Measurements from ENCODE around the gene RIPK3. TPM values are rescaled to one million over a fixed set of nuclear protein-coding genes. Genes with fewer than 3 reads are reported as not detected.
A peak's percentile ranks its signal among the peaks of the same experiment; 100 is the strongest.

The RIPK3 gene
- total RNA-seq, 2 experiments from 2014 or later, result 5.9 to 6.5 TPM

GRCh38 chr14:24313913-24314312 is 25.9 kb downstream of the RIPK3 start:
- H3K27me3 Mint-ChIP-seq, result no peaks in the 10 kb centered on the region
- H3K27ac Mint-ChIP-seq, result peak overlapping the region; percentile 13
- peaks cover 16% of the 10 kb centered on the region for H3K36me3 Mint-ChIP-seq (ENCODE audit: low read depth)
- intact Hi-C loops (cut with micrococcal nuclease), result no loop called here
- DNase-seq (no peak), ATAC-seq (no peak)
- H3K4me1 Mint-ChIP-seq (ENCODE audit: low read depth), result peaks cover 60% of the 10 kb centered on the region
- H3K9me3 Mint-ChIP-seq, result no peaks in the 10 kb centered on the region
- no peak for TF ChIP-seq CTCF (IDR thresholded peaks at IDR 0.05)
- ChIA-PET POLR2A (interaction anchor here (0.7 to 2.2 kb wide), 3 partner anchors 11 to 127 kb away, joined by 3 to 9 read pairs (median 4); partner anchors contain the start of gene TINF2), CTCF (interaction anchor here (0.8 to 28.2 kb wide), 6 partner anchors 14 to 122 kb away, joined by 3 to 873 read pairs (median 19); partner anchors contain the start of genes ADCY4, DHRS1, GMPR2 and KHNYN)
- H3K4me3 Mint-ChIP-seq, result no peak overlapping the region

GRCh38 chr14:24312736-24313507 is 26.9 kb downstream of the RIPK3 start:
- H3K36me3 Mint-ChIP-seq (ENCODE audit: low read depth), result peaks cover 22% of the 10 kb centered on the region
- H3K4me1 Mint-ChIP-seq (ENCODE audit: low read depth), result peaks cover 67% of the 10 kb centered on the region
- peak overlapping the region; percentile 63 for H3K27ac Mint-ChIP-seq
- H3K4me3 Mint-ChIP-seq, result peak overlapping the region; percentile 58
- TF ChIP-seq CTCF (IDR thresholded peaks at IDR 0.05), result no peak
- DNase-seq (peak; percentile 48), ATAC-seq (no peak)
- H3K27me3 Mint-ChIP-seq, result no peaks in the 10 kb centered on the region
- ChIA-PET POLR2A (interaction anchor here (1.9 to 5.3 kb wide), 3 partner anchors 12 to 70 kb away, joined by 4 to 54 read pairs (median 9); partner anchors contain the start of genes DHRS1, NOP9 and TINF2), CTCF (interaction anchor here (1.2 to 28.2 kb wide), 5 partner anchors 13 to 118 kb away, joined by 3 to 873 read pairs (median 34); partner anchors contain the start of genes ADCY4, DHRS1, GMPR2 and KHNYN)
- no peaks in the 10 kb centered on the region for H3K9me3 Mint-ChIP-seq
- intact Hi-C loops (cut with micrococcal nuclease), result no loop called here

GRCh38 chr14:24311837-24312615 is 27.8 kb downstream of the RIPK3 start:
- Mint-ChIP-seq H3K4me1 (ENCODE audit: low read depth) (peaks cover 66% of the 10 kb centered on the region), H3K27ac (peak overlapping the region; percentile 81), H3K36me3 (ENCODE audit: low read depth) (peaks cover 27% of the 10 kb centered on the region), H3K9me3 (no peaks in the 10 kb centered on the region), H3K4me3 (peak overlapping the region; percentile 58), H3K27me3 (no peaks in the 10 kb centered on the region)
- intact Hi-C loops (cut with micrococcal nuclease), result no loop called here
- ATAC-seq (no peak), DNase-seq (no peak)
- TF ChIP-seq CTCF (IDR thresholded peaks at IDR 0.05), result no peak
- ChIA-PET POLR2A (interaction anchor here (1.0 to 5.3 kb wide), 12 partner anchors 12 to 130 kb away, joined by 3 to 54 read pairs (median 4); partner anchors contain the start of genes CBLN3, CHMP4A, DHRS1 and KHNYN), CTCF (interaction anchor here (1.2 to 28.2 kb wide), 8 partner anchors 10 to 125 kb away, joined by 3 to 873 read pairs (median 38); partner anchors contain the start of genes ADCY4, DHRS1, GMPR2 and KHNYN)

GRCh38 chr14:24310646-24311604 is 28.9 kb downstream of the RIPK3 start, which contains the start of gene LTB4R:
LTB4R (plus strand) TSS chr14:24311502; CDS start chr14:24315652, 4,150 bp downstream.
- intact Hi-C loops (cut with micrococcal nuclease), result no loop called here

More at GRCh38 chr14:24310646-24311604, 28.9 kb downstream of the RIPK3 start, which contains the start of gene LTB4R:
- no peaks in the 10 kb centered on the region for H3K27me3 Mint-ChIP-seq
- peak within 1 kb of the TSS; percentile 58 for H3K4me3 Mint-ChIP-seq
- H3K4me1 Mint-ChIP-seq (ENCODE audit: low read depth), result peaks cover 66% of the 10 kb centered on the region
- ATAC-seq (peak; percentile 87), DNase-seq (peak; percentile 74)
- CTCF ChIA-PET, result interaction anchor here (0.8 to 28.2 kb wide), 13 partner anchors 8 to 126 kb away, joined by 3 to 873 read pairs (median 34); partner anchors contain the start of genes ADCY4, DHRS1, GMPR2 and KHNYN
- H3K27ac Mint-ChIP-seq, result peak within 1 kb of the TSS; percentile 81
- H3K9me3 Mint-ChIP-seq, result no peaks in the 10 kb centered on the region
- peaks cover 35% of the 10 kb centered on the region for H3K36me3 Mint-ChIP-seq (ENCODE audit: low read depth)
- TF ChIP-seq CTCF (IDR thresholded peaks at IDR 0.05), result peak; percentile 63
- POLR2A ChIA-PET, result interaction anchor here (0.7 to 5.3 kb wide), 19 partner anchors 11 to 131 kb away, joined by 3 to 54 read pairs (median 4); partner anchors contain the start of genes CBLN3, CHMP4A, DHRS1 and GMPR2
